Fibroblast of the aortic adventitia (primary cell): Measurements from ENCODE around the gene PDYN. TPM values are rescaled to one million over a fixed set of nuclear protein-coding genes. Genes with fewer than 3 reads are reported as not detected.

Experiments used
- DNase-seq: peaks from one replicate; pipeline ENCODE4 v3.0.0-alpha.2; 2010; ENCODE audit warnings: low read depth
- H3K4me3 ChIP-seq: 2 replicates; pipeline ENCODE4 v1.5.1; 2011; ENCODE audit warnings: low read depth, mild to moderate bottlenecking, control low read depth, low read length, moderate library complexity
- total RNA-seq: library from RNA; depleted of rRNA; stranded (reverse); fragments of >200 nt; gene quantifications from 2 replicates; pipeline ENCODE4 v1.2.3, GENCODE V29; 2012; ENCODE audit warnings: low replicate concordance
- TF ChIP-seq, protein P1 (sequence below): IDR thresholded peaks from 2 replicates; pipeline ENCODE4 v1.5.1; 2011; ENCODE audit warnings: mild to moderate bottlenecking, low read length, control low read depth, inconsistent platforms; ENCODE audit not compliant: insufficient read depth

PDYN gene
- total RNA-seq, 1 donor = not detected

GRCh38 chr20:1997483-1998192 lies 3.8 kb upstream of the PDYN start:
- TF ChIP-seq, protein P1, sequence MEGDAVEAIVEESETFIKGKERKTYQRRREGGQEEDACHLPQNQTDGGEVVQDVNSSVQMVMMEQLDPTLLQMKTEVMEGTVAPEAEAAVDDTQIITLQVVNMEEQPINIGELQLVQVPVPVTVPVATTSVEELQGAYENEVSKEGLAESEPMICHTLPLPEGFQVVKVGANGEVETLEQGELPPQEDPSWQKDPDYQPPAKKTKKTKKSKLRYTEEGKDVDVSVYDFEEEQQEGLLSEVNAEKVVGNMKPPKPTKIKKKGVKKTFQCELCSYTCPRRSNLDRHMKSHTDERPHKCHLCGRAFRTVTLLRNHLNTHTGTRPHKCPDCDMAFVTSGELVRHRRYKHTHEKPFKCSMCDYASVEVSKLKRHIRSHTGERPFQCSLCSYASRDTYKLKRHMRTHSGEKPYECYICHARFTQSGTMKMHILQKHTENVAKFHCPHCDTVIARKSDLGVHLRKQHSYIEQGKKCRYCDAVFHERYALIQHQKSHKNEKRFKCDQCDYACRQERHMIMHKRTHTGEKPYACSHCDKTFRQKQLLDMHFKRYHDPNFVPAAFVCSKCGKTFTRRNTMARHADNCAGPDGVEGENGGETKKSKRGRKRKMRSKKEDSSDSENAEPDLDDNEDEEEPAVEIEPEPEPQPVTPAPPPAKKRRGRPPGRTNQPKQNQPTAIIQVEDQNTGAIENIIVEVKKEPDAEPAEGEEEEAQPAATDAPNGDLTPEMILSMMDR = no peak
- DNase-seq = no peak
- no peak overlapping the region for H3K4me3 ChIP-seq

- DNase-seq = no peak
- TF ChIP-seq, protein P1 = no peak
- no peak overlapping the region for H3K4me3 ChIP-seq
Measured at GRCh38 chr20:1995531-1996310, 1.9 kb upstream of the PDYN start.

DNA sequence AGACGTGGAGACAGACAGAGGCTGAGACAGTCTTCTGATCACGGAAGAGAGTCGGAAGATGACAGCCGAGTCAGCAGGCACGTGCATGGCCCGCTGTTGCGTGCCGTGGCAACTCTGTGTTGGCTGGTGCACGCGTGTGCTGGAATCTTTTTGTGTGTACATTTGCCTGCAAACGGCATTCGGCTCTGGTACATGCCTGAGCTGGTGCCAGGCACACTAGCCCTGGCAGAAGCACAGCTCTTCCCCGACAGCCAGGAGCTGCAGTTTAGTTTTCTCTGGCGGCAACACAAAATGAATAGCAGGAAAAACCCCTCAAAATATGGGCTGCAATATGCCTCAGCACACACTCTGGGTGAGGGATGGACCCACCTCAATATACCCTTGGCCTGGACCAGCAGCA lies 769 bp upstream of the PDYN start:
- DNase-seq = no peak
- H3K4me3 ChIP-seq = no peak overlapping the region
- TF ChIP-seq, protein P1 = no peak

GRCh38 chr20:1992359-1993110 lies 1.3 kb downstream of the PDYN start:
- H3K4me3 ChIP-seq = no peak overlapping the region
- DNase-seq = no peak
- TF ChIP-seq, protein P1 = no peak

- TF ChIP-seq, protein P1 = no peak
- DNase-seq = peak; percentile 47
Measured at GRCh38 chr20:1987826-1988225, 6.0 kb downstream of the PDYN start.

GRCh38 chr20:1983301-1983700 lies 10.6 kb downstream of the PDYN start:
- TF ChIP-seq, protein P1 = no peak
- no peak overlapping the region for H3K4me3 ChIP-seq
- DNase-seq = no peak

More at GRCh38 chr20:1987826-1988225, 6.0 kb downstream of the PDYN start:
- H3K4me3 ChIP-seq = no peak overlapping the region
